IPS-NIHi7 (cell line): Measurements from ENCODE around the gene AMBRA1.

Source experiments
- DNase-seq: peaks from one replicate; pipeline ENCODE4 v3.0.0; 2012; ENCODE audit warnings: mixed read lengths; ENCODE audit errors: extremely low spot score

The AMBRA1 gene

DNA sequence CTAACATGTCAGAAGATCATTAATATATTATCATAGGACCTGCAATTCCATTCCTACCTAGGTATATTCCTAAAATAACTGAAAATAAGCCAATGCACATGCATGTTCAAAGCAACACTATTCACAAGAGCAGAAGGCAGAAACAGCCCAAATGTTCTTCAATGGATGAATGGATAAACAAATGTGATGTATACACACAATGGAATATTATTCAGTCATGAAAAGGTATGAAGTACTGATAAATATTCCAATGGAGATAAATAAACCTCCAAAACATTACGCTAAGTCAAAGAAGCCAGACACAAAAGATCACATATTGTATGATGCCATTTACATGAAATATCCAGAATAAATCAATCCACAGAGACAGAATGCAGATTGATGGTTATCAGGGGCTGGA lies 16.8 kb downstream of the AMBRA1 start:
- no peak for DNase-seq

DNA sequence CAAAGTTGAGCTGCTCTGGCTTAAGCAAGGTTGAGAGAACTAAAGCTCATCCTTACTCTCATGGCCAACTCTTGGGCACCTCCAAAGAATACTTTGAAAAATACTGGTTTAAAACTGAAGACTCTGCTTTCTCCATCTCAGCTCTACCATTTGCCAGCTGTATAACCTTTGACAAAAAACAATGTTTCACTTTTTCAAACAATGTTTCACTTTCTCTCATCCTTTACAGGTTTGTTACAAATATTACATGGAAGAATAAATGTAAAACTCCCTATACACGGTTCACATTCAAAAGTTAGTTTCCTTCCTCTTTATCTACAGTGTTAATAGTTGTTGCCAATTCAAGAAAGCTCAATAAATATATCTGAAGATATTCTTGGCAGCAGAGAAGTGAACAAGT lies 19.2 kb downstream of the AMBRA1 start:
- DNase-seq: no peak

DNA sequence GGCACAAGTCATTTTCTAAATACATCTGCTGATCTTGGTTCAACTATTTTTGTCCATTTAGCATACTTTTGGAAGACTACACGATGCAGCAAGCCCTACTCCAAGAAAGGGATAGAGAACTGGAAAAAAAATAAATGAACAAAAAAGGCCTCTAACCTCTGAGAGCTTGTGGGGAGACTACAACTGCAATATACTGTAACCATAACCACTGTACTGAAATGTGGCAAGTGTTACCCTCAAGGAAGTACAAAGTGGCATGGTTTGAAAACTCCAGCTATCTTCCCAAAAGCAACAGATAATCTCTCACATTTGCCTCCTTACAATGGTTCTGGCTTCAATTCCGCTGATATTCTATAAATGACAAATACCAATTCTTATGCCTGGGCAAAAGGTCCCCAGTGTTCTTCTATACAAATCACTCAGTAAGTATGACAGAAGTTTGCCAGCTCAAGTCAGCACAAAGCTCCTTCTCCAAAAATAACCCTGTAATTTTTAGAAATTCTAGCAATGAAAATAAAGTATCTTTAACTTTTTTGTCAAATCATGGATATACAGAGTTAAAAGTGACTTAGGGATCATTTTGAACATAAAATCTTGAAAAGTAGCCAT lies 22.9 kb downstream of the AMBRA1 start:
- DNase-seq: no peak

DNA sequence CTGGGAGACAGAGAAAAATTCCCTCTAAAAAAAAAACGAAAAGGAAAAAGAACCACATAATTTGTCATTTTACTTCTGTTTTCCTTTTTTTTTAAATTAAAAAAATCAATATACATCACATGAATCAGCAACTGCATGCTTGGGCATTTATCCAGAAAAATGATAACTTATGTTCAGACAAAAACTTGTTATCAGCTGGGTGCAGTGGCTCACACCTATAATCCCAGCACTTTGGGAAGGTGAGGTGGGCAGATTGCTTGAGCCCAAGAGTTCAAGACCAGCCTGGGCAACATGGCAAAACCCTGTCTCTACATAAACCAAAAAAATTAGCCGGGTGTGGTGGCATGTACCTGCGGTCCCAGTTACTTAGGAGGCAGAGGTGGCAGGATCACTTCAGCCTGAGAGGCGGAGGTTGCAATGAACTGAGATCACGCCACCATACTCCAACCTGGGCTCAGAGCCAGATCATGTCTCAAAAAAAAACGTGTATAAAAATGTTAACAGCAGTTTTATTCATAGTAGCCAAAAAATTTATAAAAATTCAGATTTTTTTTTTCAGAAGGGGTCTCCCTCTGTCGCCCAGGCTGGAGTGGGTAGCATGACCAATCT lies 28.5 kb downstream of the AMBRA1 start:
- DNase-seq: no peak

DNA sequence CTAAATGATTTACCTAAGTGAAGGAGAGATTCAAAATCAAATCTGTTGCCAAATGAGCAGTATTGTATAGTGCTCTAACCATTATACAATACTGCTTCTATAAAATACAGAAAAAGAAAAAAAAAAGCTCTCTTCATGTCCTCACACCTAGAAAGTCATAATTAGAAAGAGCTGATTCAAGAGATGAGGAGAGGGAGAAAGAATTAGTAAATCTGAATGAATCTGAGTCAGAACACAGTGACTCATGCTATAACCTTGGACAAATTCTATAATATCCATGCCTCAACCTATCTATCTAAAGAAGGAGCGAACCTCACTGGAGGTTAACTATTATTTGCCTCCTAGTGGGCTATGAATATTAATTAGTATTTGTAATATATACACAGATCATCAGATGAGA lies 29.4 kb downstream of the AMBRA1 start:
- no peak for DNase-seq

DNA sequence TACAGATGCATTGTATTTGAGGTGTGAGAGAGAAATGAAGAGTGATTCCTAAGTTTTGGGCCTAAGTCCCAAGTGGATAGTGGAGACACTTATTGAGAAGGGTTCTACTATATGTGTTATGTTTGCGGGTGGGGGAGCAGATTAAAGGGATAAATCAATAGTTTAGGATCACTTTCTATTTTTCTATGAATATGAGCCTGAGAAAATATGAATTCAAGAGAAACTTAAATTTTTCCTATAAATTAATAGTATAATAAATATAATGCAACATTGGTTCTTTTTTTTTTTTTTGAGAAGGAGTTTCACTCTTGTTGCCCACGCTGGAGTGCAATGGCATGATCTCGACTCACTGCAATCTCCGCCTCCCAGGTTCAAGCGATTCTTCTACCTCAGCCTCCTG lies 31.3 kb downstream of the AMBRA1 start:
- no peak for DNase-seq

DNA sequence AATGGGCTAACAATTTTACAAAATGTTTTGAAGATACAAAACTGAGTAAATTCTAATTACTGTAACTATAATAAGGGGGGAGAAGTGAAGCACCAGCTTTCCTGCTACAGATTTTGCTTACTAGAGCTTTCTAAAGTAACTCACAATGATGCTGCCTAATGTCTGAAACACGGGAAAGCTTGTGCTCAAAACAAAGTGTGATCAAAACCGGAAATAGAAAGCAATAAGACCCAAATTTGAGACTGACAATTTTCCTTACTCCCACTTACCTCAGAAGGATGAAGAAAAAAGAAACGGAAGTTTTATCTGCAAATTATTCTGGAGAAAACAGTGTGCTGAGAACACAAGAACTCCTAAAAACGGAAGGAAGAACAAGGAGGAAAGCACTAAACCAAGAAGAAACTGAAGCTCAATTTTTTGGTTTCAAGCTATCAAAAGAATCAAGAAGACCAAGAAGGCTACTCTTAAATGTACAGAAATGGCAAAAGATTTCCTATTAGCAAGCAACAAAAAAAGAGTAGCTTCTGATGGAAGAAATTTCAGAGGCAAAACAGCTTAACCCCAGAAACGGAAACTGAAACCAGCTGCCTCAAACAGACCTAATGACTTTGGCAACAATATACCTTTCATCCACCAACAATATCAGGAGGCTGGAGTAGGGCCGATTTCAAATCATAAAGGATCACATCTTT lies 33.4 kb downstream of the AMBRA1 start:
- DNase-seq: no peak

DNA sequence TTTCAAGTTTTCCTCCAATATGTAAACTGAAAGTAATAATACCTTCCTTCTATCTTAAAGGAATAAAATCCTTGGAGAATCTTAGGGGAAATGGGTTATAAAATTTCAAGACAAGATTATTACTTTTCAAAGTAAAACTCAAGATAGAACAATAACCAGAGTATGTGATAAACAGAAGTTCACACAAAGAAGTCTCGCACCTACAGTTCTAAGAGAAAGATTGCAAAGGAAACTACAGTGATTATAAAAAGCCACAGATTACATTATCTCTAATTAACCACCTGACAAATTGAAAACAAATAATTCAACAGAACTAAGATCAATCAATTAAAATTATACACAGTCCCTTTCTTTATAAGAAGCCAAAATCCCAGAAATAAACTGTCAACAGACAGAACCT lies 34.0 kb downstream of the AMBRA1 start:
- DNase-seq: no peak

DNA sequence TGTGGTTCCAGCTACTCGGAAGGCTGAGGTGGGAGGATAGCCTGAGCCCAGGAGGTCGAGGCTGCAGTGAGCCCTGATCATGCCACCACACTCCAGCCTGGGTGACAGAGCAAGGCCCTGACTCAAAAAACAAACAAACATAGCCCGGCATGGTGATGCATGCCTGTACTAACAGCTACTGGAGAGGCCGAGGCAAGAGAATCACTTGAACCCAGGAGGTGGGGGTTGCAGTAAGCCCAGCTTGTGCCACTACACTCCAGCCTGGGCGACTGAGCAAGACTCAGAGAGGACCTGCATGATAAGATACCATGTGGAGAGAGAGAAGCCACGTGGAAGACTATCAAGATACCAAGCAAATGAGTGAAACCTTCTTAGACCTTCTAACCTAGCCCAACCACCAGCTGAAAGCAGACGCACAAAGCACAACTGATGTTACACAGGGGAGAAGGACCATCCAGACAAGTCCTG lies 36.1 kb downstream of the AMBRA1 start:
- no peak for DNase-seq

DNA sequence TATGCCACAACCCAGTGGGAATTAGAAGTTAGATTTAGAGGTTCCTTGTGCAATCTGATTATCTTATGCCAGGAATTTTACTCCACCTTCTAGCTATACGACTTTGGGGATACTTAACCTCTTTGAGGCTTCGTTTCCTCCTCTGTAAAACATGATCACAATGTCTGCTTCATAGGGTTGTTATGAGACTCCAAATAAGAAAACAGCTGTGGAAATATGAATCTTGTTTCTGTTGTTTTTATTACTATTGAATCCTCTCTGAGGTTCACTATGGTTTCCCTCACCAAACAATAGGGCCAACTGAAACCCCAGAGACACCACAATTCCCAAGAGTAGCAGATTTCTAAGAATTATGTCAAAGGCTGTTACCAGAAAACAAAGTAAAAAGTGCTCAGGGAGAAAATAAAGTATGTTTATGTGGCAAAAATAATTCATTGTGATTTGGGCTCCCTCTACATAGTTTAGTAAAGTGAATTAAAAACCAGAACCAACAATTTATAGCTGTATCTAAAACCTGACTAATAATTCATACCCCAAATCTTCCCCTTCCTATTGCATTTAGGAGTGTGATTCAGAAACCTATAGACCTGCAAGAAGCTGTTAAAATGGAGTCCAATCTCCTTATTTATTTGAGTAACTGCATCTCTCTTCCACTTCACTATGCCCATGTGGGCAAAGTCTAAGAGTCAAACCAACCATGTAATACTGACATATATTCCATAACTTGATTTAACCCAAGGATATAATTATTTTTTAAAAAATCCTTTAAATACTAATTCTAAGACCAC lies 38.4 kb downstream of the AMBRA1 start:
- DNase-seq: no peak

DNA sequence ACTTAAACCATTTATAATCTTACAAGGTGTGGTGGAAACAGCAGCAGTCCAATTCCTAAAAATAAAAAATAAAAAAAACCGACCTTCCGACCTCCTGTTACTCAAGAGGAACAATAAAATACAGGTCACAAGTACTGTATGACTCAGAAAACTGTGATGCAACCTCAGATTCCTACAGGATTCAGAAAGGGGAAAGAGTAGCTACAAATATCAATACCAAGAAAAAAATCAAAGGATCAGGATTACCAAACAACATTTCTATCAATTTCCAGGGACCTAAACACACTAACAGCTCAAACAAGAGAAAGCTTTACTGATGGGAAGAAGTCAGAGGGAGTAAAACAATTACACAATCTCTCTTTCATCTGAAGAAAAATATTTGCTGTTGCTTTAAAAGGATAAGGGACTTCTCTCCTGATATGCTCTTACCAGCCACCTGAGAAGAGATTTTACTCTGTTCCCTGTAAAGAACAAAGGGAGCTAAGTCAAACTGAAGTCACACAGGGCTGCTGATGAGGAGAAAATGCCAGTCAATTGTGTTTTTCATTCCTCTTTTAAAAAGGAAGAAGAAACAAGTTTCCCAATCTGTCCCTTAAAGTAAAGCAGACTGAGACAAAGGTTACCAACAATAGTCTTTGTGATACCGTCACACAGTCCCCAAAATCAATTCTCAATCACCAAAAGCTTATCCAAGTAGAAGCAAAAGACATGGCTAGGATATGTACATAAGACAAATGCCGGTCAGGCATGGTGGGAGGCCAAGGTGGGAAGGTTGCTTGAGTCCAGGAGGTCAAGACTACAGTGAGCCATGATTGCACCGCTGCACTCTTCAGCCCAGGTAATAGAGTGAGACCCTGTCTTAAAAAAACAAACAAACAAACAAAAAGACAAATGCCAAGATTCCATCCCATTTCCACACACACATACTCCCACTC lies 39.3 kb downstream of the AMBRA1 start:
- DNase-seq: peak; percentile 30

DNA sequence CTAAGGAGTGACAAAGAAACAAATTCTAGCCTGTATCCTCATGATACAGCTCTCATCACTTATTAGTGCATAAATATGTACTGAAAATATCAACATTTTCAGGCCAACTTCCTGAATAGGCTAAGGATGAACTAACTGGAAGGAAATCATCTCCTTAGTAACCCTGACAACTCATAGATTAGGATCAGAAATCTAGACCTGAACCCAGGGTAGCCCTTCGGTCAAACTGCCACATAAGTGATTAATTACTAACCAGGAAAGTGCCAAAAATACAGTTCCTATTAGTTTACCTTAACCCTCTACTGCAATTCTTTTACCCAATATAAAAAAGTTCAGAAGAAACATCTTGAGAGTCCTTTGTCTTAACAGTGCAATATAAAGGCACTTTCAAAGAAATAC lies 40.0 kb downstream of the AMBRA1 start:
- no peak for DNase-seq

DNA sequence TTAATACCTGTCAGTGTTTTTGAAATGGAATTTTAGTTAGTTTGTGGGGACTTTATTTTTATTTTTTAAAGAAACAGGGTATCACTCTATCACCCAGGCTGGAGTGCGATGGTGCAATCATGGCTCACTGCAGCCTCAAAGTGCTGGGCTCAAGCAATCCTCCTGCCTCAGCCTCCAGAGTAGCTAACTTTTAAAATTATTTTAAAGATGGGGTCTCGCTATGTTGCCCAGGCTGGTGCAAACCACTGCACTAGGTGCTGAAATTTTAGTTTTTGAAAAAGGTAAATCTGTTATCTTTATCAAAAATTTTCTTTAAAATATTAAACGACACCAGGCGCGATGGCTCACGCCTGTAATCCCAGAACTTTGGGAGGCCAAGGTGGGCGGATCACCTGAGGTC lies 42.6 kb downstream of the AMBRA1 start:
- no peak for DNase-seq

DNA sequence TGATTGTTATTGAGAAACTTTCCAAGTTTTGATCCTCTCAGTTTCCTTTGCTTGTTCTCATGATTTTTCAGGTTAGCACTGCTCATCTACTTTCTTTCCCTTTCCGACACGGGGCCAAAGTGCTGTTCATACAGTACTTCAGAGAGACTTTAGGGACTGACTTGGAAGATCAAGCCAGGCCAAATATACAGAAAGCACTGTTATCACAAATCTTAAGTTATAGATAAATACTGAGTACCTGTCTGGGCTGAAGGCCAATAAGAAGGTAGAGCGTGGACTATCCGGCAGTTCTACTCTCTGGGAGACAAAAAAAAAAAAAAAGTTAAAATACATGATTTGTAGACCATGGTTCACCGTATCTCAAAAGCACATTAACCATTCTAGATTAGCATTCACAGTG lies 46.2 kb downstream of the AMBRA1 start:
- no peak for DNase-seq

DNA sequence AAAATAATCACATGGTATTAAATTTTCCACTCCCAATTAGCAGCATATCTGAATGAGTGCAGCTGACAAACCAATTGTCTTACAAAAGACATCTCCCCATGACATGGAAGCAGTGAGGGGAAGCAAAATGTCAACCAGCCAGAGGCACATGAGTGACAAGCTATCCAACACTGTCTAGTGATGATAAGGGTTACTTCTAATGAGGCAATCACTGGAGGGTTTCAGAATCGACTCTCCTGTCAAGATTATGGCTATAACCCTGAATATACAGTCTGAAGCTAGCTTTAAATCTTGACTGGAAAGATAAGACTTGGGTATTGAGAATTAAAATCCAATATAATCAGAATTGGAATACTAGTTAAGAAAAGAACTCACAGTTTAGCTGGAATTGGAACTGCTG lies 50.3 kb downstream of the AMBRA1 start:
- no peak for DNase-seq

DNA sequence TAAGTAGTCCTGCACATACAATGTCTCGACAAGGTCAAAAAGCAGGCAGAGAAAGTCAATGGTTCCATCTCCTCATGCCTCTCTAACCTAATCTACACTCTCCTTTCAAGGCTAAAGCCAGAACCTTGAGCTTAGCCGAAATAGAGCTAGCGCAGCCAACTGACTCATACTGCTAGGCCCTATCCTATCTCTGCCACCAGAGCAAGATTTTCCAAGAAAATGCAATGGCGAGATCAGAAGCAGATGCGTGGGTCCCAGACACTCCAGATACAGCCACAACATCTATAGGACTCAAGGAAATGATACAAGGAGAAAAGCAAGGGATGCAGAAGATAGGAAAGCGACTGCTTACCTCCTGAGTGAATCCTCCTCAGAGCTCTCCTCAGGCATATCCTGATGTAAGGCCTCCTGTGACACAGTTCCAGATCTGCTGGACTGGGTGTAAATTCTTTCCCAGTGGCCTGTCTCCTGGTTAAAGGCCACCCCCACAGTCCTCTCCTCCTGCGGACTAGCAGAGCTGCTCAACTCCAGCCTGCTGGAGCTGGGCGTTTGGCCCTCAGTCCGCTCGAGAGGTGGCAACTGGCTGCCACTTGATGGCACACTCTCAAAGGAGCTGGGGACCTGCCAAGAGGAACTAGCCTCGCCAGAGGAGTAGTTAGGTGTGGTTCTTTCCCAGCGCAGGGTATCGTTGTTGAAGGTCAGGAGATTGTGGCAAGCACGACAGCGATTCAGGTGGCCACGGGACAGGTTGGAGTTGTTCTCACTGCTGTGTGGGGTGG lies 52.0 kb downstream of the AMBRA1 start:
- DNase-seq: no peak

DNA sequence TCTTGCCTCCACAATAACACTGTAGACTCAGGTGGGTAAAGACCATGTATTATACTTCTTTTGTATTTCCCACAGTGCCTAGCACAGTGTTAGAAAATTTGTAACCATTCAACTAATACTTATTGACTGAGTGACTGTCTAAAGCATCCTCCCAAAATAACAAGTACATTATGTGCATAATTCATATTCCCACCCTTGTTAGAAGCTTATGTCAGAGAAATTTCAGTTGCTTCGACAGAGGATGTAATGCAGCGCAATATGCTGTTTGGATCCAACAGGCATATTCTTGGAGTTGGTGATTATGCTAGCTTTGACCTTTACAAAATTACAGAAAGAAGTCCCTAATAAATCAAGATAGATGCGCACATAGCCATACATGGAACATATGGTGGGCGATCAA lies 53.0 kb downstream of the AMBRA1 start:
- no peak for DNase-seq

DNA sequence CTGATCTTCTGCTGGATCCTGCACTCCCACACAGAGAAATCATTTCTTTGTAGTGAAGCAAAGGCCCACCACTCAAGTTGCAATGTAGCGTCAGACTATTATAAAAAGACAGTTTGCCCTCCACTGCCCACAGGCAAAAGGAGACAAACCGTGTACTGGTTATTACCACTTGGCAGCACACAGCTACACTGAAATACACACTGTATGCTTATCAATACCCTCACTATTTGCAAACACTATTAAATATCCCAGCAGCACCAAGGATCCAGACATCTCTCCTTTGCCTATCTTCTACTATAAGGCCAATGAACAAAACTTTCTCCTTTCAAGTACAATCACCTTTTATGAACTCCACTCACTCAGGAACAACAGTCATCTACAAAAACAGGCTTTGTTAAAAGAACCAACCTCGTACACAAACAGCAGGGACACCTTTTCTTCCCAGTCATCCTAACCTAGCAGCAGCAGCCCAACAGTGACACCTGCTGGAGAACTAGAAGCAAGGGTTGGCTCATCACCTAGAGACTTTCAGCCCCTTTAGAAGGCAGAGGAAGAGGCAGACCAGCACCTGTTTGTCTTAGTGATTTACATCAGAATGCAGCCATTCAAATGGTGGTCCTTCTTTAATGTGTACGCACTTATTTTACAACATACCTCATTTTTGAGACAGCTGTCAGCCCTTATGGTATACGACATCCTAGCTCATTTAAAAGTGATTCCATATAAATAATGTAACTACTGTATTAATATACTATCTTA lies 56.1 kb downstream of the AMBRA1 start:
- DNase-seq: peak; percentile 90

DNA sequence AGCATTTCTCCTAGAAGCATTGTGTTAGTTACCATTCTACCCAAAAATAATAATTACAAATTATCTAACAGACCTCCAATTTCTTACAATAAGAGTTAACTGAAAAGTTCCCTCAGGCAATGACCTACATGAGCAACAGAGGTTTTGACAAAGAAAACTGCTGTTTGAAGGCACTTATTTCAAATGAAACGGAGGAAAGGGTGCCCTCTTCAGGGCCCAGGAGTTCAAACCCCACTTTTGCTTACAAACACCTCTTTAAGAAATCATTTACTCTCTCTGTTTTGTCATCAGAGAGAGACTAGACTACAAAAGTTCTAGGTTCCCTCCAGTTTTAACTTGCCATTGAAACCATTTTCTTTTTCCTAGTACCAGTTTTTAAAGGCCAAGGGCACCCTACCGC lies 56.7 kb downstream of the AMBRA1 start:
- DNase-seq: peak; percentile 35

DNA sequence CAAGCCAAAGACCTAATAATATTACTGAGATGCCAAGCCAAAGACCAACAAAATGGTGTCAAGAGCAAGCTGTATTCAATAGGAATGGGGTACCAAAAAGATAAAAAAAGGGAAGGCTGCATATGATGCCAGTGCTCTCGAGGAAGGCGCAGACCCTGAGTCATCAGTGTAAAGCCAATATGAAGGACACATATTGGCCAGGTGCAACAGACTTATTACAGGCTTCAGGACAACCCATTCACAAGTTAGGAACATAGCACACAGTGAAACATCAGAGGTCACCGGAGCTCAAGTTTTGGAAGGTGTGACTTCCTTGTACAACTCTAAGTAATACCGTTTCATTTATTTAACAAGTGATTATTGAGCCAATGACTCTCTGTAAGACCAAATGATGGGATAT lies 58.1 kb downstream of the AMBRA1 start:
- DNase-seq: no peak
